OCI-LY3 (cell line): ENCODE results near the gene IDH3A.
A peak's percentile ranks its signal among the peaks of the same experiment; 100 is the strongest.

ENCODE experiments used
- H2AFZ ChIP-seq: fragments of 200-600, 300-600 bp; shearing (Covaris generic); 2 replicates; pipeline ENCODE4 v1.6.0; 2014; ENCODE audit warnings: antibody characterized with exemption, low read depth, low read length
- H3K27ac ChIP-seq: fragments of 200-600, 300-600 bp; sonication (generic); 2 replicates; pipeline ENCODE4 v1.5.1; 2014; ENCODE audit warnings: mild to moderate bottlenecking, low read length, moderate library complexity, mixed read lengths
- H3K27me3 ChIP-seq: fragments of 200-600, 300-600 bp; sonication (generic); 2 replicates; pipeline ENCODE4 v1.6.1; 2014; ENCODE audit warnings: low read depth, low read length, mixed read lengths
- H3K36me3 ChIP-seq: fragments of 200-600, 300-600 bp; sonication (generic); replicated peaks from 2 replicates; pipeline ENCODE3; 2014; ENCODE audit warnings: low read depth, low read length, mixed read lengths
- H3K4me1 ChIP-seq: fragments of 300-600, 200-600 bp; sonication (generic); 2 replicates; pipeline ENCODE4 v1.6.1; 2014; ENCODE audit warnings: low read length, mixed read lengths
- H3K4me2 ChIP-seq: fragments of 200-600, 300-600 bp; sonication (generic); 2 replicates; pipeline ENCODE4 v1.6.1; 2014; ENCODE audit warnings: low read length, mixed read lengths
- H3K4me3 ChIP-seq: fragments of 300-600, 200-600 bp; sonication (generic); 2 replicates; pipeline ENCODE4 v1.5.1; 2014; ENCODE audit warnings: antibody characterized with exemption, mild to moderate bottlenecking, low read length, moderate library complexity
- H3K79me2 ChIP-seq: fragments of 300-600, 200-600 bp; shearing (Covaris generic); 2 replicates; pipeline ENCODE4 v1.6.1; 2014; ENCODE audit warnings: mild to moderate bottlenecking, low read length, mixed read lengths
- H3K9ac ChIP-seq: fragments of 300-600, 200-600 bp; shearing (Covaris generic); 2 replicates; pipeline ENCODE4 v1.6.0; 2014; ENCODE audit warnings: mild to moderate bottlenecking, low read length, moderate library complexity
- H3K9me3 ChIP-seq: fragments of 200-600, 300-600 bp; shearing (Covaris generic); 2 replicates; pipeline ENCODE4 v1.6.1; 2014; ENCODE audit warnings: low read length, mixed read lengths; ENCODE audit not compliant: insufficient read depth
- H4K20me1 ChIP-seq: fragments of 200-600, 300-600 bp; sonication (generic); 2 replicates; pipeline ENCODE4 v1.6.1; 2016; ENCODE audit warnings: low read length, mixed read lengths; ENCODE audit not compliant: insufficient read depth
- EZH2phosphoT487 ChIP-seq: fragments of 200-600 bp; shearing (Covaris generic); IDR thresholded peaks from 2 replicates; pipeline ENCODE4 v1.6.1; 2018; ENCODE audit warnings: antibody characterized with exemption, mixed run types, low read depth
- TF ChIP-seq, protein P1 (sequence below): fragments of 200-600, 300-600 bp; sonication (generic); IDR thresholded peaks from 2 replicates; pipeline ENCODE4 v1.5.1; 2014; ENCODE audit warnings: antibody characterized with exemption, low read length, low read depth

IDH3A gene

DNA sequence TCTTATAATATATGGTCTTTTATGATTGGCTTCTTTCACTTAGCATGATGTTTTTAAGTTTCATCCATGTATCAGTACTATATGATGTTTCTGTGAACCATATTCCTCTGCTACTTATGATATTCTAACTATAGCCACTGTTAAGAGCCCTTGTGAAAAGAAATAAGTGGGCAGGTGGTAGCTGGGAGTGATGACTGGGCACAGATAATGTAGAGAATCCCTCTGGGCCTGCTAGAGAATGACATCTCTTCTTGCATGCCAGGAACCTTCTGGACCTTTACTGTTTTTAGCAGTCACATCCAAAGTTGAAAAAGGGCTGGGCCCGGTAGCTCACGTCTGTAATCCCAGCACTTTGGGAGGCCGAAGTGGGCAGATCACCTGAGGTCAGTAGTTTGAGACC is 10.2 kb downstream of the IDH3A start:
- peaks cover 47% of the 10 kb centered on the region for H3K79me2 ChIP-seq
- no peaks in the 10 kb centered on the region for H3K27me3 ChIP-seq
- peaks cover 3% of the 10 kb centered on the region; the same call in 1 of the 2 replicates for H3K4me1 ChIP-seq
- no peak overlapping the region for H3K4me2 ChIP-seq
- H3K4me3 ChIP-seq, result no peak overlapping the region
- no peak overlapping the region for H3K9ac ChIP-seq
- no peaks in the 10 kb centered on the region; the same call in 1 of the 2 replicates for H4K20me1 ChIP-seq
- peaks cover 66% of the 10 kb centered on the region for H3K36me3 ChIP-seq
- no peak overlapping the region for H2AFZ ChIP-seq
- H3K9me3 ChIP-seq, result no peaks in the 10 kb centered on the region
- TF ChIP-seq EZH2phosphoT487, result no peak
- TF ChIP-seq, protein P1, sequence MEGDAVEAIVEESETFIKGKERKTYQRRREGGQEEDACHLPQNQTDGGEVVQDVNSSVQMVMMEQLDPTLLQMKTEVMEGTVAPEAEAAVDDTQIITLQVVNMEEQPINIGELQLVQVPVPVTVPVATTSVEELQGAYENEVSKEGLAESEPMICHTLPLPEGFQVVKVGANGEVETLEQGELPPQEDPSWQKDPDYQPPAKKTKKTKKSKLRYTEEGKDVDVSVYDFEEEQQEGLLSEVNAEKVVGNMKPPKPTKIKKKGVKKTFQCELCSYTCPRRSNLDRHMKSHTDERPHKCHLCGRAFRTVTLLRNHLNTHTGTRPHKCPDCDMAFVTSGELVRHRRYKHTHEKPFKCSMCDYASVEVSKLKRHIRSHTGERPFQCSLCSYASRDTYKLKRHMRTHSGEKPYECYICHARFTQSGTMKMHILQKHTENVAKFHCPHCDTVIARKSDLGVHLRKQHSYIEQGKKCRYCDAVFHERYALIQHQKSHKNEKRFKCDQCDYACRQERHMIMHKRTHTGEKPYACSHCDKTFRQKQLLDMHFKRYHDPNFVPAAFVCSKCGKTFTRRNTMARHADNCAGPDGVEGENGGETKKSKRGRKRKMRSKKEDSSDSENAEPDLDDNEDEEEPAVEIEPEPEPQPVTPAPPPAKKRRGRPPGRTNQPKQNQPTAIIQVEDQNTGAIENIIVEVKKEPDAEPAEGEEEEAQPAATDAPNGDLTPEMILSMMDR, result no peak
- no peak overlapping the region for H3K27ac ChIP-seq

GRCh38 chr15:78162038-78162437 is 12.9 kb downstream of the IDH3A start:
- Histone ChIP-seq H3K4me2 (no peak overlapping the region), H3K4me3 (no peak overlapping the region), H3K9me3 (no peaks in the 10 kb centered on the region), H4K20me1 (no peaks in the 10 kb centered on the region), H3K27me3 (no peaks in the 10 kb centered on the region), H3K4me1 (peaks cover 11% of the 10 kb centered on the region), H3K36me3 (peaks cover 62% of the 10 kb centered on the region), H3K9ac (no peak overlapping the region), H3K27ac (no peak overlapping the region), H3K79me2 (peaks cover 36% of the 10 kb centered on the region), H2AFZ (no peak overlapping the region)
- TF ChIP-seq, protein P1, result no peak
- no peak for TF ChIP-seq EZH2phosphoT487

DNA sequence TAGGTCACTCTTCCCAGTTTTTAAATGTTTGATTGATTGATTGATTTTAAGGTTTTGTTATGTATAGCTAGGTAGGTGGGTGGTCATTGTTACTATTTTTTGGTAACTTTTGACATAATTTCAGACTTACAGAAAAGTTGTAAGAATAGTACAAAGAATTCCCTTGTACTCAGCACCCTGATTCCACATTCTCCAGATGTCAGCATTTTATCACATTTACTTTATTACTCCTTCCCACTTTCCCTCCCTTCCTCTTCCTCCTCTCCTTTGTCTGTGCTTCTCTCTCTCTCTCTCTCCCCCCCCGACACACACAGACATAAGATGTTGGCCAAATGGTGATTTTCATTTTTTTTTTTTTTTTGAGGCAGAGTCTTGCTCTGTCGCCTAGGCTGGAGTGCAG is 14.8 kb downstream of the IDH3A start:
- H3K4me2 ChIP-seq, result no peak overlapping the region
- H3K27ac ChIP-seq, result no peak overlapping the region; the same call in 1 of the 2 replicates
- H3K4me1 ChIP-seq, result peaks cover 29% of the 10 kb centered on the region
- peaks cover 31% of the 10 kb centered on the region for H3K79me2 ChIP-seq
- H3K9me3 ChIP-seq, result no peaks in the 10 kb centered on the region
- H3K4me3 ChIP-seq, result no peak overlapping the region
- H3K27me3 ChIP-seq, result no peaks in the 10 kb centered on the region
- no peak overlapping the region for H3K9ac ChIP-seq
- H2AFZ ChIP-seq, result no peak overlapping the region
- TF ChIP-seq EZH2phosphoT487, result no peak
- TF ChIP-seq, protein P1, result no peak
- H3K36me3 ChIP-seq, result peaks cover 55% of the 10 kb centered on the region
- no peaks in the 10 kb centered on the region for H4K20me1 ChIP-seq

- peaks cover 34% of the 10 kb centered on the region for H3K79me2 ChIP-seq
- H3K9ac ChIP-seq, result peak overlapping the region; percentile 79
- peak overlapping the region; percentile 35 for H3K4me3 ChIP-seq
- H2AFZ ChIP-seq, result no peak overlapping the region
- peaks cover 63% of the 10 kb centered on the region for H3K4me1 ChIP-seq
- peaks cover 5% of the 10 kb centered on the region; the same call in 1 of the 2 replicates for H3K9me3 ChIP-seq
- no peaks in the 10 kb centered on the region for H4K20me1 ChIP-seq
- H3K27ac ChIP-seq, result peak overlapping the region; percentile 97
- H3K4me2 ChIP-seq, result peak overlapping the region; percentile 66
- H3K36me3 ChIP-seq, result peaks cover 58% of the 10 kb centered on the region
- TF ChIP-seq, protein P1, result no peak
- TF ChIP-seq EZH2phosphoT487, result no peak
- no peaks in the 10 kb centered on the region for H3K27me3 ChIP-seq
These were observed 18.2 kb downstream of the IDH3A start for GRCh38 chr15:78167227-78167888.
